ENCODE measurements around the gene JMJD6. TPM values are rescaled to one million over a fixed set of nuclear protein-coding genes. Genes with fewer than 3 reads are reported as not detected.
A peak's percentile ranks its signal among the peaks of the same experiment; 100 is the strongest.
"Not testable (repeated sequence)": the region's sequence is repeated elsewhere in the genome, so short reads cannot be mapped to it uniquely, and the experiment has no call there.

The JMJD6 gene
- total RNA-seq, 2 donors from 2014 or later: 32.4 to 36.1 TPM

DNA sequence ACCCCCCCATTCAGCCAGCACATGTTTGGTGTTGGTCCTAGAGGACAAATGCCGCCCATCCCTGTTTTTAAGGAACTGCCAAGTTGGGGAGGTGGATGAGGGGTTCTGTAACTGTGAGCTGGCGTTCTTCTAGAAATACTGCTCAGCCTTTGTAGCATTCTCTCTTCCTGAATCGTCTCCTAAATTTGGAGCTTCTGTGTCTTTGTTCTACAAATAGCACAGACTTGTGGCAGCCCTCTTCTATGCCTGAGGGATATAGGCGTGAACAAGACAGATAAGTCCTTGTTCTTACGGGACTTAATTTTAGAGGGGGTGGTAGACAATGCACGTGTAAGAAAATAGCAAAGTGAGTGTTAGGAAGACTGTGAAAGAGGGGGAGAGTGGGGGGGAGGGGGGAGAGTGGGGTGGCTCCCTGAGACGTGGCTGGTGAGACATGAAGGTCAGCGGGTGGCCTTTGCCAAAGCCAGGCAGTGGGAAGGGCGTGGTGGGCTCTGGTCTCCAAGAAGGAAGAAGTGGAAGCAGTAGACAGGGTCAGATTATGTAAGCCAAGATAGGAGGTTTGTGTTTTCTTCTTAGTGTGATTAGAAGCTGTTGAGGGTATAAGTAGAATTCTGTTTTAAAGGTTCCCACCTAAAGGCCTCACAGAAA is 21.4 kb upstream of the JMJD6 start:
- Histone ChIP-seq H3K9me3 (no peaks in the 10 kb centered on the region), H3K27me3 (replicated peaks; ENCODE audit: insufficient read depth) (no peaks in the 10 kb centered on the region), H3K27ac (no peak overlapping the region), H3K4me3 (no peak overlapping the region), H3K36me3 (peaks cover 37% of the 10 kb centered on the region), H3K4me1 (ENCODE audit: control insufficient read depth in 1 of 2, low read depth in 2 of 2) (no peaks in the 10 kb centered on the region)
- TF ChIP-seq, protein P1, sequence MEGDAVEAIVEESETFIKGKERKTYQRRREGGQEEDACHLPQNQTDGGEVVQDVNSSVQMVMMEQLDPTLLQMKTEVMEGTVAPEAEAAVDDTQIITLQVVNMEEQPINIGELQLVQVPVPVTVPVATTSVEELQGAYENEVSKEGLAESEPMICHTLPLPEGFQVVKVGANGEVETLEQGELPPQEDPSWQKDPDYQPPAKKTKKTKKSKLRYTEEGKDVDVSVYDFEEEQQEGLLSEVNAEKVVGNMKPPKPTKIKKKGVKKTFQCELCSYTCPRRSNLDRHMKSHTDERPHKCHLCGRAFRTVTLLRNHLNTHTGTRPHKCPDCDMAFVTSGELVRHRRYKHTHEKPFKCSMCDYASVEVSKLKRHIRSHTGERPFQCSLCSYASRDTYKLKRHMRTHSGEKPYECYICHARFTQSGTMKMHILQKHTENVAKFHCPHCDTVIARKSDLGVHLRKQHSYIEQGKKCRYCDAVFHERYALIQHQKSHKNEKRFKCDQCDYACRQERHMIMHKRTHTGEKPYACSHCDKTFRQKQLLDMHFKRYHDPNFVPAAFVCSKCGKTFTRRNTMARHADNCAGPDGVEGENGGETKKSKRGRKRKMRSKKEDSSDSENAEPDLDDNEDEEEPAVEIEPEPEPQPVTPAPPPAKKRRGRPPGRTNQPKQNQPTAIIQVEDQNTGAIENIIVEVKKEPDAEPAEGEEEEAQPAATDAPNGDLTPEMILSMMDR (IDR thresholded peaks at IDR 0.05): no peak
- ATAC-seq (ENCODE audit: insufficient number of reproducible peaks, low FRiP score, low read depth) (no peak), DNase-seq (ENCODE audit: low spot score) (no peak)

DNA sequence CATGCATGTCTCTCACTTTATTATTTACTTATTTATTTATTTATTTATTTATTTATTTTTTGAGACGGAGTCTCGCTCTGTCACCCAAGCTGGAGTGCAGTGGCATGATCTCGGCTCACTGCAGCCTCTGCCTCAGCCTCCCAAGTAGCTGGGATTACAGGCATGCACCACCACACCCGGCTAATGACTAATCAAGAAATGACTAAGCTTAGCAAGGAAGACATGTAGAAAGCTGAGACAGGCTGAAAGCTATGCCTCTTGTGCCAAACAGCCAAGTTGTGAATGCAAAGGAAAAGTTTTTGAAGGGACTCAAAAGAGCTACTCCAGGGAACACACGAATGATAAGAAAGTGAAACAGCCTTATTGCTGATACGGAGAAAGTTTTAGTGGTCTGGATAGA is 19.4 kb upstream of the JMJD6 start:
- not testable (repeated sequence) for H3K4me3 ChIP-seq; H3K9me3 ChIP-seq; H3K27me3 ChIP-seq (replicated peaks; ENCODE audit: insufficient read depth); H3K27ac ChIP-seq; H3K4me1 ChIP-seq (ENCODE audit: control insufficient read depth in 1 of 2, low read depth in 2 of 2); DNase-seq (ENCODE audit: low spot score); ATAC-seq (ENCODE audit: insufficient number of reproducible peaks, low FRiP score, low read depth)
- peaks cover 37% of the 10 kb centered on the region for H3K36me3 ChIP-seq

DNA sequence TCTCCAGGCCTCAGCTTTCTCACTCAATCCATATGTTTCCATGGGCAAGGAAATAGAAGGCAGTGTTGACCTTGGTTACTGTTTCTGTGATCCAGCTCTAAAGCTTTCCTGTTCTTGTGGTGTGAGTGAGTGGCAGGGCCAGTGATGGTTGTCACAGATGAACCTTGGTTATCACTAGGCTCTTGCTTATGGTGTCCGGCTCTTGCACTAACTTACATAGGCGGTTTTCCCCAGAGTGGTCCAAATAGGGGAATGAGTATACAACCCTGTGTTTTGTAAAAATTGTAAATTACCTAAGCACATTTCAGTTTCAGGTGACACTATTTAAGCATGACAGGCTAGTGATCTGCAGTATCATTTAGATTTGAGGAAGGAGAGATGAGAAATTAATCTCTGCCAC is 18.3 kb upstream of the JMJD6 start:
- Histone ChIP-seq H3K36me3 (peaks cover 37% of the 10 kb centered on the region), H3K4me1 (ENCODE audit: control insufficient read depth in 1 of 2, low read depth in 2 of 2) (peaks cover 11 to 19% of the 10 kb centered on the region in 2 donors), H3K27me3 (replicated peaks; ENCODE audit: insufficient read depth) (no peaks in the 10 kb centered on the region), H3K9me3 (no peaks in the 10 kb centered on the region), H3K4me3 (no peak overlapping the region), H3K27ac (no peak overlapping the region)
- no peak for ATAC-seq (ENCODE audit: insufficient number of reproducible peaks, low FRiP score, low read depth)
- TF ChIP-seq, protein P1 (IDR thresholded peaks at IDR 0.05): no peak
- DNase-seq (ENCODE audit: low spot score): no peak

- Histone ChIP-seq H3K36me3 (peaks cover 37% of the 10 kb centered on the region), H3K4me3 (no peak overlapping the region), H3K27ac (no peak overlapping the region), H3K27me3 (replicated peaks; ENCODE audit: insufficient read depth) (no peaks in the 10 kb centered on the region), H3K9me3 (no peaks in the 10 kb centered on the region), H3K4me1 (ENCODE audit: control insufficient read depth in 1 of 2, low read depth in 2 of 2) (peaks cover 21 to 36% of the 10 kb centered on the region in 2 donors)
- ATAC-seq (ENCODE audit: insufficient number of reproducible peaks, low FRiP score, low read depth) (no peak), DNase-seq (ENCODE audit: low spot score) (no peak)
- TF ChIP-seq, protein P1 (IDR thresholded peaks at IDR 0.05): no peak
Measured at GRCh38 chr17:76742958-76743357, 16.6 kb upstream of the JMJD6 start.

GRCh38 chr17:76740329-76741118 is 14.1 kb upstream of the JMJD6 start:
- H3K4me1 ChIP-seq (ENCODE audit: control insufficient read depth in 1 of 2, low read depth in 2 of 2): peaks cover 24 to 39% of the 10 kb centered on the region in 2 donors
- H3K27ac ChIP-seq: peak overlapping the region; percentile 68 to 98
- peaks cover 19% of the 10 kb centered on the region for H3K36me3 ChIP-seq
- H3K27me3 ChIP-seq (replicated peaks; ENCODE audit: insufficient read depth): no peaks in the 10 kb centered on the region
- TF ChIP-seq, protein P1 (IDR thresholded peaks at IDR 0.05): no peak
- no peaks in the 10 kb centered on the region for H3K9me3 ChIP-seq
- no peak for ATAC-seq (ENCODE audit: insufficient number of reproducible peaks, low FRiP score, low read depth)
- peak overlapping the region; percentile 44 for H3K4me3 ChIP-seq
- DNase-seq (ENCODE audit: low spot score): no peak

- not testable (repeated sequence) for DNase-seq (ENCODE audit: low spot score); ATAC-seq (ENCODE audit: insufficient number of reproducible peaks, low FRiP score, low read depth); H3K9me3 ChIP-seq; H3K27me3 ChIP-seq (replicated peaks; ENCODE audit: insufficient read depth)
- Histone ChIP-seq H3K36me3 (peaks cover 11% of the 10 kb centered on the region), H3K4me1 (ENCODE audit: control insufficient read depth in 1 of 2, low read depth in 2 of 2) (peaks cover 31 to 48% of the 10 kb centered on the region in 2 donors), H3K27ac (peak overlapping the region; percentile 68 to 98), H3K4me3 (peak overlapping the region; percentile 44)
Measured at GRCh38 chr17:76739568-76740115, 13.2 kb upstream of the JMJD6 start.

All from thoracic aorta (tissue), 2 donors.